B cell (primary cell): ENCODE results near the gene EXOC4.

Experiments
- CTCF ChIP-seq: fragments of 200-600 bp; IDR thresholded peaks from one replicate; pipeline ENCODE4 v1.8.0; 2022; ENCODE audit warnings: antibody characterized with exemption, mild to moderate bottlenecking
- EZH2 ChIP-seq: IDR thresholded peaks from 2 replicates; pipeline ENCODE4 v1.6.1; 2012; ENCODE audit warnings: borderline replicate concordance, low read depth, mild to moderate bottlenecking, moderate library complexity, low read length; ENCODE audit not compliant: insufficient read depth, poor library complexity, severe bottlenecking

- no peak for TF ChIP-seq CTCF
- no peak for TF ChIP-seq EZH2
Measured at GRCh38 chr7:133609806-133610205, 356.9 kb downstream of the EXOC4 start.
